ENCODE measurements around the gene RALGPS2. TPM values are rescaled to one million over a fixed set of nuclear protein-coding genes. Genes with fewer than 3 reads are reported as not detected.

RALGPS2 gene
- total and polyA plus RNA-seq, 2 of the 8 experiments (the other 6 are each of a cell fraction or from before 2014, with no cell fraction given): 6.7 to 38.0 TPM

- TF ChIP-seq TEAD4 (IDR thresholded peaks at IDR 0.05; ENCODE audit: low read depth, low read length) (no peak), SP2 (IDR thresholded peaks at IDR 0.05; ENCODE audit: low read length) (no peak), CTCF (IDR thresholded peaks at IDR 0.05; ENCODE audit: control extremely low read depth in 1 of 3, insufficient read depth in 1 of 3, low read depth in 1 of 3, low read length in 3 of 3) (no peak), SIRT6 (IDR thresholded peaks at IDR 0.05; ENCODE audit: low read length) (no peak)
Observed at GRCh38 chr1:178704833-178705232, 20.2 kb upstream of the RALGPS2 start (continued).
